ENCODE results near the gene LUC7L3.

GRCh38 chr17:50715471-50715870 lies 3.9 kb upstream of the LUC7L3 start:
- TF ChIP-seq CTCF (IDR thresholded peaks at IDR 0.05), result no peak
- no peak for TF ChIP-seq POLR2A (IDR thresholded peaks at IDR 0.05)
- TF ChIP-seq POLR2AphosphoS5 (IDR thresholded peaks at IDR 0.05; ENCODE audit: insufficient read depth in 1 of 2, low read depth in 1 of 2), result no peak

Measured in vagina (tissue), 2 donors.